ENCODE results near the gene NOM1.
A peak's percentile ranks its signal among the peaks of the same experiment; 100 is the strongest.
"Not testable (repeated sequence)": the region's sequence is repeated elsewhere in the genome, so short reads cannot be mapped to it uniquely, and the experiment has no call there.

Gene NOM1

DNA sequence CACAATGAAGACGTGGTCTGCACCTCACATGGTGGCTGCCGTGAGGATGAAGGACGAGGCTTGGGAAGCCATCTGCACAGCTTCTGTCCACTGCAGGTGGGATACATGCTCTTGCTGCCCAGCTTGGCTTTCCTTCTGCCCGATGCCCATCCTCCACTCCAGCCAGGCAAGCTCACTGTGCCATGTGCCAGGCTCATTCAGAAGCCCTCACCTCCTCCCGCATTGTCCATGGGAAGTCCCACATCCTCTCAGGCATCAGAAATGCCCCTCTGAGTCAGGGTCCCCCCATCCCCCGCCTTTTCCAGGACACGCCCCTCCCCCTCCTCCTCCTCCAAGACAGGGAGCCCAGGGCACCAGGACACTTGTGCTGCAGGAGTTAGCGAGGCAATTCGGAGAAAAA is 4.6 kb upstream of the NOM1 start:
- no peak for TF ChIP-seq CTCF (conservative IDR thresholded peaks at IDR 0.05; ENCODE audit: low read length)
- no peak for DNase-seq (ENCODE audit: low read depth)

GRCh38 chr7:156947120-156947843 is 2.2 kb upstream of the NOM1 start:
- no peak for TF ChIP-seq CTCF (conservative IDR thresholded peaks at IDR 0.05; ENCODE audit: low read length)
- DNase-seq (ENCODE audit: low read depth), result no peak

More for the DNA sequence above, 4.6 kb upstream of the NOM1 start:
- no peak overlapping the region for H3K4me3 ChIP-seq (ENCODE audit: low read length)

GRCh38 chr7:156948361-156948760 is 1.2 kb upstream of the NOM1 start:
- DNase-seq (ENCODE audit: low read depth), result no peak
- peak overlapping the region; percentile 63 for H3K4me3 ChIP-seq (ENCODE audit: low read length)
- TF ChIP-seq CTCF (conservative IDR thresholded peaks at IDR 0.05; ENCODE audit: low read length), result no peak

More at GRCh38 chr7:156947120-156947843, 2.2 kb upstream of the NOM1 start:
- no peak overlapping the region for H3K4me3 ChIP-seq (ENCODE audit: low read length)

- no peak for TF ChIP-seq CTCF (conservative IDR thresholded peaks at IDR 0.05; ENCODE audit: low read length)
- DNase-seq (ENCODE audit: low read depth), result no peak
- peak overlapping the region; percentile 83 for H3K4me3 ChIP-seq (ENCODE audit: low read length)
These were observed 908 bp downstream of the NOM1 start for GRCh38 chr7:156950381-156950858.

- not testable (repeated sequence) for DNase-seq (ENCODE audit: low read depth); H3K4me3 ChIP-seq (ENCODE audit: low read length)
These were observed 3.7 kb downstream of the NOM1 start for GRCh38 chr7:156953215-156953614.

DNA sequence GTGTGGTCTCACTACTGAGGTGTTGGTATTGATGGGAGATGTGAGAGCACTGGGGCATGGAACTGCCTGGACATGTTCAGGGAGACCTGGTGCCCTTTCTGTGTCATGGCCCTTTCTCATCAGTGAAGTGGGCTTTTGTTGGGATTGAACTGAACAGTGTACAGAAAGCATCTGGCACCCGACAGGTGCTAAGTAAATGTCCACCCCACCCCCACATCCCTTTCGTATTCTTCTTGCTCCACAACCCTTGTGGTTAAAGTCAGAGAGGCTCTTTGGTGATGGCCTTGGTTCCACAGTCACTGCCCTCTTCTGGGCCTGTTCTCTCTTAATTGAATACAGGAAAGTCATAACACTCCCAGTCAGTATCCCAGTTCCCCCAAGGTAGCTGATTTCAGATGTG is 5.4 kb downstream of the NOM1 start:
- no peak for TF ChIP-seq CTCF (conservative IDR thresholded peaks at IDR 0.05; ENCODE audit: low read length)
- H3K4me3 ChIP-seq (ENCODE audit: low read length), result no peak overlapping the region
- no peak for DNase-seq (ENCODE audit: low read depth)

- no peak overlapping the region for H3K4me3 ChIP-seq (ENCODE audit: low read length)
- no peak for TF ChIP-seq CTCF (conservative IDR thresholded peaks at IDR 0.05; ENCODE audit: low read length)
- DNase-seq (ENCODE audit: low read depth), result no peak
These were observed 7.2 kb downstream of the NOM1 start for GRCh38 chr7:156956727-156957126.

Data from AG10803 (cell line).